NOMO-1 treated with dmso at 0.1 percent for 144 hours (cell line): ENCODE results near the gene NT5M.
"Not testable (repeated sequence)": the region's sequence is repeated elsewhere in the genome, so short reads cannot be mapped to it uniquely, and the experiment has no call there.

Experiments
- DNase-seq: peaks from one replicate; lab custom pipeline; 2025; ENCODE audit not compliant: unreplicated experiment; lab: John Stamatoyannopoulos, UW

The NT5M gene

GRCh38 chr17:17301659-17302058 lies 1.5 kb upstream of the NT5M start:
- DNase-seq, result not testable (repeated sequence)

DNA sequence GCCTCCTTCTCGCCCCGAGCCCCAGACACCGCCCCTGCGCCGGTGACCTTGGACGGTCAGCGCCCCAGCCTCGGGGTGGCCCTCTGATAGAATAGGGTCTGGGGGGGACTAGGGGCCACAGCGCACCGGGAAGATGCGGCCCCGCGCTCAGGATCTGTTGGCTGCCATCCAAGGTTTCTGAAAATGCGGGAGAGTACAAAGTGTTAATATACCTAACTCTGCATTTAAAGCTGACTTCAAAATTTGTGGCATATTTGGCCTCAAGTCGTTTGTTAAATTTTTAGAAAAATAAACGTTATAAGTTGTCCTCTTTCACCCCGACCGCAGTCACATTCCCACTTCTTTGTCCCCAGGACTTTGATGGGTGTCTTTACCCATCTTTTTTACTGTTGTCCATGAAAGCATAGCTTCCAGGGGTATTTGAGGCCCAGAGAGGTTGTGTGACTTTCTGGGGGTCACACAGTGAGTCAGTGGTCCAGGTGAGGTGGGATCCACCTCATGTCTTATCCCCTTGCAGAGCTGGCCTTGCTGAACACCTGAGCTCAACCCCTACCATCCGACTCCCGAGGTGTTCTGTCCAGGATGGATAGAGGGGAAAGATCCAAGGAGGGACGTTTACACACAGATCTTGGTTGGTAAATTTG lies 796 bp downstream of the NT5M start:
- DNase-seq, result no peak

- DNase-seq, result no peak
Observed at GRCh38 chr17:17304521-17304985, 1.4 kb downstream of the NT5M start.

- DNase-seq, result peak; percentile 51
Observed at GRCh38 chr17:17305281-17305801, 2.2 kb downstream of the NT5M start.

DNA sequence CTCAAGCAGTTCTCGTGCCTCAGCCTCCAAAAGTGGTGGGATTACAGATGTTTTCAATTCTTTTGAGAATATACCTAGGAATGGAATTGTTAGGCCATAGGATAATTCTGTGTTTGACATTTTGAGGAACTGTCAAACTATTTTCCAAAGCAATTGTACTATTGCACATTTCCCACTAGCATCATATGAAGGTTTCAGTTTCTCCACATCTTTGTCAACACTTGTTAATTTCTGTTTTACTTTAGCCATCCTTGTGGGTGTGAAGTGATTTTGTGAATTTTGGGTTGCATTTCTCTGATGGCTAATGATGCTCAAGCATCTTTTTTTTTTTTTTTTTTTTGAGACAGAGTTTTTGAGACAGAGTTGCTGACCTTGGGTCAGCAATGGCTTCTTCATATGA lies 6.2 kb downstream of the NT5M start:
- DNase-seq, result no peak

DNA sequence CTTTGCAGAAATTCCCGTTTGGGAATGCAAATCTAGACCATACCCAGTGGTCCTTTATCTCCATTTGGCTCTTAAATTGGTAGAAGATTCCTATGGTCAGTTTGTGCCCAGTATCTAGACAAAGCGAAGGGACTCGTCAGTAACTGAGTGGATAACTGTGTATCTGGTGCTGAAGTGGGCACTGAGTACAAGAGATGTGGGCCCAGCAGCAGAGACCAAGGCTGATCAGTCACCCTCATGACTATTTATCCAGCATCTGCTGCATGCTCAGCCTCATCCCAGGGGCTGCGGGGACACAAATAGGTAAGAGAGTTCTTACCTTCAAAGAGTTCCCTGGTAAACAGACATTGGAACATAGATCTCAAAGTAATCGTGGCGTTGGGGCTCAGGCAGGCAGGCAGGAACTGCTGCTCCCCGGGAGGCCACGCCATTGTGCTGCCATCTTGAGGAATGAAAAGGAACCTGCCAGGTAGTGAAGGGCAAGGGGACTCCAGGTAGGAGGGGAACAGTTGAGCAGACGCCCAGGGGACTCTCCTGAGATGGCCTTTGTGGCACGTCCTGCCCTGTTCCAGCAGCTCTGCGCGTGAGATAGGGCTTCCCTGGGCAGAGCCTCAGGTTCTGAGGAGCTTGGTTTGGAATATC lies 10.3 kb downstream of the NT5M start:
- peak; percentile 30 for DNase-seq

DNA sequence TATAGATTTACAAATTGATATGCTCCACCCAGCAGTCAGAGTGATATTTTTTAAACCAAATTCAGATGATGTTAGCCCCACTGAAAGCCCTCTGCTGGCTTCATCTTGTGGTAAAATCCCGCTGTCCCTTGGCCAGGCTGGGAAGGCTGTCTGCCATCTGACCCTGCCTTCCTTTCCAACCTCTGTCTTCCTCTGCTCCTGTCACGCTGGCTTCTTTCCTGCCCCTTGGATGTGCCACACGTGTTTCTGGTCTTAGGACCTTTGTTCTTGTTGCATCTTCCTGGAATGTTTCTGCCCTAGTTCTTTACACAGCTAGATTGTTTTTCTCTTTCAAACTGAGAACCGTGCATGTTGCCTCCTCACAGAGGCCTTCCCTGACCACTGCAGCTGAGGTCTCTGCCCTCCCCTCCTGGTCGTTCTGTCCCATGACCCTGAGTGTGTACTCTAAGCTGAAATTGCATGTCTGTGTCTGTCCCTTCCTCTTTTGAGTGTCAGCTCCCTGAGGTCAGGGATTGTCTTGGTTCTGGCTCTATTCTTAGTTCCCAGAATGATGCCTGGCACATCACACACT lies 11.4 kb downstream of the NT5M start:
- DNase-seq, result no peak

DNA sequence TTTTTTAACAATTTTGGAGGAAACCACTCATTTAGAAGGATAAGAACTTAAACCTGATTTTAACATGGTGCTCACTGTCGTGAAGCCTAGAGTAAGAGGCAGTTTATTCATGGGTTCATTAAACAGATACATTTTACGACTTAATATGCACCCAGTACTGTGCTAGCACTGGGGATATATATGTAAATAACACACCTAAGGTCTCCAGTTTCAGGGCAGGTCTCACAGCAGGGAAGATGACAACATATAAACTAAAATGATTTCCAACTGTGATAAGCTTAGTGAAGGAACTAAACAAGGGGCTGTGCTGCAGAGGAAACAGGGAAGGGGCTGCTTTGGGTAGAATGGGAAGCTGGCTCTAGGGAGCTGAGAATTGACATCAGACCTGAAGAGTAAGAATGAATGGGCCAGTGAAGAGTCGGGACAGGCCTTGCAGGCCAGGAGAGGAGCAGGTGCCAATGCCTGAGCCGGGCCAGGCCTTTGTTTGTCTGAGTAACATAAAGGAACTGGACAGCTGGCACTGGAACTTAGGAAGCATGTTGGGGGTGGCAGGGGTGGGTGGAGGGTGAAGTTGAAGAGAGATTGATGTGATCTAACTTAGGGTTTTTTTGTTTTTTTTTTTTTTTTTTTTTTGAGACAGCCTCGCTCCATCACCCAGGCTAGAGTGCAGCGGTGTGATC lies 12.1 kb downstream of the NT5M start:
- no peak for DNase-seq

DNA sequence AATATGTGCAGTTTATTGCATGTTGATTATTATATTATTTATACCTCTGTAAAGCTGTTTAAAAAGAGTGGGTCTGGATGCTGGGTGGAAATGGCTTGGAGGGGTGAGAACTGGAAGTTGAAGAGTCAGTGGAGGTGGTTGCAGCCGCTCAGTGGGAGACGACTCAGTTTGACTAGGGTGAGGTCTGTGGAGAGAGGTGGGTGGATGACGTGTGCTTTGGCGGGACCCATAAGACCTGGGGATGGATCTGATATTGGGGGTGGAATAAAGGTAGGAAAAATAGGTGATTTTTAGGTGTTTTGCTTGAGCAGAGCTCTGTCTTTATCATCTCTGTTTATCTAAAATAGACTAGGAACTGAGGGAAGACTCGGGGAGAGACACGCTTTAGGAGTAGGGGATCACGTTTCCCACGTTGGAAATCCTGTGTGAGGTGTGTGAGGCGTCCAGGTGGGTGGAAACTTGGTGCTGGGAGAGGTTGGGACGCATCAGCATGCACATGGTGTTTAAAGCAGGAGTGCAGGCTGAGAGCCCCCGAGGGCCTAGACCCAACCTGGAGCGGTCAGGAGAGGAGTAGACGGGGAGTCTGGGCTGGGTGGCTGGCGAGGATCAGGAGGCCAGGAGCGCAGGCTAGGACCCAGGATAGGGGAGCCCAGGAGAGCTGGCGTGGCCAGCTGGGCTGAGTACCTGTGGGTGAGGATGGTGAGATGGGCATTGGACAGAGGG lies 17.2 kb downstream of the NT5M start:
- DNase-seq, result no peak

DNA sequence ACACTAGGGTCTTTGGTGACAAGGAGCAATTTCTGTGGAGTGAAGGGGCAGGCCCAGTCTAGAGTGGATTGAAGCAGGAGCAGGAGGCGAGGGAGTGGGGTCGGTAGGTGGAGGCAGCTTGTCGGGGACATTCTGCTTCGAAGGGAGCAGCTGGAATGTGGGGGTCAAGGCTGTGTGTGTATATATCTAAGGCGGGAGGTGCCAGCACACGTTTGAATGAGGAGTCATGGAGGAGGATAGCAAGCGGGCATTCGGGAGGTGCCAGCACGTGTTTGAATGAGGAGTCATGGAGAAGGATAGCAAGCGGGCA lies 17.7 kb downstream of the NT5M start:
- DNase-seq, result no peak

DNA sequence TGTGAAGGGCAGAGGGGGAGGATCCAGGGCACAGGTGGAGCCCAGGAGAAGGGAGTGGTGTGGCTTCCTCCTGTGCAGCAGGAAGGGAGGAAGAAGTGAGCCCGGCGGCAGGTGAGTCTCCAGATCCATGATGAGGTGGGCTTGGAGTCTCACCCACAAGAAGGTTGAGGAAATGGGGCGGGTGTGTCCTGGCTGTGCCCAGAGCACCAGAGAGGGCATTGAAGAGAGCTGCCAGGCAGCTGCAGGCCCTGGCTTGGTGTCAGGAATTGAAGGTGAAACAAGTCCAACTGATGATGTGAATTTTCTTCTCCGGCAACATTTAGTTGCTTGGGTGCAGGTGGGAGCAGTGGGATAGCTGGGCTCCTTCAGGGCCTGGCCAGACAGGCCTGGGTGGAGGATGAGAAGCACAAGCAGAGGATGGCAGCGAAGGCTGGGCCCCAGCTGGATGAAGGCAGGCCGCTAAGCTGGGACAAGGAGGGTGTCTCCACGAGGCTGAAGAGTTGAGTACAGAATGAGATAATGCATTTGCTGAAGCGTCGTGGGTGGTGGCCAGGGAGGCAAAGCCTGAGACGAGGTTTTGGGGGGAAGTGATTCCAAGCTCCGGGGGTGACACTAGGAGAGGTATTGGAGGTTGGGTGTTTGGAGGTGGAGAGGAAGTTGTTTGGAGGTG lies 18.3 kb downstream of the NT5M start:
- DNase-seq, result no peak

- no peak for DNase-seq
Observed at GRCh38 chr17:17322516-17323510, 19.6 kb downstream of the NT5M start.

DNA sequence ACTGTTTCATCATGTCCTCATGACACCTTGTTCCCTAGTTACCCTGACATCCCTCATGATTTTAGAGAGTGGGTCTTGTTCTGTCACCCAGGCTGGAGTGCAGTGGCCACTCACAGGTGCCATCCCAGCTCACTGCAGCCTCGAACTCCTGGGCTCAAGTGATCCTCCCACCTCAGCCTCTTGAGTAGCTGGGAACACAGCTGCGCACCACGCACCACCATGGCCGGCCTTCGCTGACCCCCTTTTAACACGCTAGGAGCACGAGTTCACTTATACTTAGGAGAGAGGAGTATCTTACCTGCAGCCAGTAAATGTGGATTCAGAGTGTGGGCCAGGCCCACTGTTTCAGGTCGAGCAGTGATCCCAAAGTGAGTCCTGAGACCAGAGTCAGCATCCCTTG lies 21.4 kb downstream of the NT5M start:
- DNase-seq, result no peak

DNA sequence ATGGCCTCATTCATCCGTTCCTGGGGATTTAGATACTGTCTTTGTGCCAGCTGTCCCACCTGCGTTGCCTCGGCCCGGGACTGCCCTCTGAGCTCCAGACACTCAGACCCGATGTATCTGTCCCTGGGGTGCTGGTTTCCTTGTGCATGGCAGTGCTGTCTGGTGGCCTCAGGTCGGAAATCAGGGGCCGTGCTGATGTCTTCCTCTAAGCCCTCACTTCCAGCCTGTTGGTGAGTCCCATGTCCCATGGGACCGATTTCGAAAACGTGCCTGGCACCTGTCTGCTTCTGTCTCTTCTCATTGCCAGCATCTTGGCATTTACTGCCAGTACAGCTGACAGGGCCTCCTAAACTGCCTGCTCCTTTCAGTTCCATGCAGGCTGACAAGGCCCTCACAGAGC lies 22.1 kb downstream of the NT5M start:
- no peak for DNase-seq

DNA sequence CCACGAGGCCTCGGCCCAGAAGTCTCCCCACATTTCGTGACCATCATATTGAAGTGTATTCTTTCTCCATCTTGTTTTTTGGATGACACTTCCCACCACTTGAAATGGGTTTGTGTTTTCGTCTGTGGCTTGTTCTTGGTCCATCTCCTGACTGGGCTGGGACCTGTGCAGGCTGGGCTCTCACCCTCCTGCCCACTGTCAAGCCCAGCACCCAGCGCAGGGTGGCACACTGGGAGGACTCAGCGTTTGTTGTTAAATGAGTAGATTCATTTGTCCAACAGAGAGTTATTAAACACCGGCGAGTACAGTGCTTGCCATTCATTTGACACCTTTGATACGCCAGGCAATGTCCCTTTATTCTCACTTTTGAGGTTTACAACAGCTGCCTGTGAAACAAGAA lies 22.6 kb downstream of the NT5M start:
- DNase-seq, result no peak

DNA sequence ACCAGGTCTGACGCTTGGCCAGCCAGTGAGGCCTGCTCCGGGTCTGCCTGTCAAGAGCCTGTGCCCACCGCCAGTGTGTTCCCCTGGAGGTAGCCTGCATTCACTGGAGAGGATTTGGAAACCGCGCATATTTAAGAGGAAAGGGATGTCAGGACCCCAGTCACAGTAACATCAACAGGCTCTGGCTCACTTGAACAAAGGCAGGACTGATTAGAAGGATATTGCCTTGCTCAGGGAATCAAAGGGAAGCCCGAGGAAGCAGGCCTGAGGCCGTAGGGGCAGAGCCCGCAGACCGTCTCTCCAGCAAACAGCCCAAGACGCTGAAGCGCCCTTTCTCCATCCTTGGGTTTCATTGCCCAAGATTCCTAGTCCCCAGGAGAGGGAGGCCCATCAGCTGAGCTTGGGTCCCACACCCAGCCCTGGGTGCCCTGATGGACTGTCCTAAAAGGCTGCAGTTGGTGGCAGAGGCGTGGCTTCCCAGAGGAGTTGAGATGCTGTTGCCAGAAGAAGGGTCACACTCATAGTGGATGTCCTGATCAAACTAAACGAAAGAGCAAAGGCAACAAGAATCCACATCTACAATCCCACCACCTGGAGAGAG lies 23.2 kb downstream of the NT5M start:
- DNase-seq, result no peak

DNA sequence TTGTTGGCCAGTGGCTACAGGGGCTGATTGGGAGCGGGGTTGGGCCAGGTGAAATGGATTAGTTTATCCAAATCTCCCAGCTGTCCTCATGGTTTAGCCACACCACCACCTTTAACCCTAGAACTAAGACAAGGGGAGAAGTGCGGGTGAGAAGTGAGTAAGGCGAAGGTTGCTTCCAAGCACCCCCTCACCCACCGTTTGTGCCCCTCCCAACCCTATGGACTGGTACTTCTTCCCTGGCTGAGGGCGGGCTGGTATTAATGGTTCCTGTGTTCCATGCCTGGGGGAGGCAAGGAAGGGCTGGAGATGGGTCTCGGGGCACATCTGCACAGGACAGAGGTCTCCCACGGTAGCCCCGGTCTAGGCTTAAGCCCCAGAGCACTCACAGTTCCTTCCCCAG lies 25.1 kb downstream of the NT5M start:
- DNase-seq, result no peak

DNA sequence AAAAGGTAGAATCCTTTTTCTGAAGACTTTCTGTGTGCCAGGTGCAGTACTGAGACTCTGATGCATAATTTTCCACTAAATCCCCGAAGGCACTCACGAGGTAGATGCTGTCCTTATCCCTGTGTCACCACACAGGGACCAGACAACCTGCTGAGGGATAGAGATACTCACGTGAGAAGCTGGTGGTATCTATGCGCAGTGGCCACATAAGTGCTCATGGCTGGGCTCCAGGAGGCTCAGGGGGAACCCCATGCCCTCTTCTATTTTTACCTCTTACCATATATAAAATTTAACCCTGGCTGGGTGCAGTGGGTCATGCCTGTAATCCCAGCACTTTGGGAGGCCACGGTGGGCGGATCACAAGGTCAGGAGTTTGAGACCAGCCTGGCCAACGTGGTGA lies 38.3 kb downstream of the NT5M start:
- DNase-seq, result no peak

- DNase-seq, result no peak
Observed at GRCh38 chr17:17342242-17342945, 39.2 kb downstream of the NT5M start.
